NOMO-1 treated with dmso at 0.1 percent for 144 hours (cell line): ENCODE data around the gene RNASE3.
"Not testable (repeated sequence)": the region's sequence is repeated elsewhere in the genome, so short reads cannot be mapped to it uniquely, and the experiment has no call there.

Experiments used
- DNase-seq: peaks from one replicate; lab custom pipeline; 2025; ENCODE audit not compliant: unreplicated experiment; lab: John Stamatoyannopoulos, UW

Gene RNASE3

DNA sequence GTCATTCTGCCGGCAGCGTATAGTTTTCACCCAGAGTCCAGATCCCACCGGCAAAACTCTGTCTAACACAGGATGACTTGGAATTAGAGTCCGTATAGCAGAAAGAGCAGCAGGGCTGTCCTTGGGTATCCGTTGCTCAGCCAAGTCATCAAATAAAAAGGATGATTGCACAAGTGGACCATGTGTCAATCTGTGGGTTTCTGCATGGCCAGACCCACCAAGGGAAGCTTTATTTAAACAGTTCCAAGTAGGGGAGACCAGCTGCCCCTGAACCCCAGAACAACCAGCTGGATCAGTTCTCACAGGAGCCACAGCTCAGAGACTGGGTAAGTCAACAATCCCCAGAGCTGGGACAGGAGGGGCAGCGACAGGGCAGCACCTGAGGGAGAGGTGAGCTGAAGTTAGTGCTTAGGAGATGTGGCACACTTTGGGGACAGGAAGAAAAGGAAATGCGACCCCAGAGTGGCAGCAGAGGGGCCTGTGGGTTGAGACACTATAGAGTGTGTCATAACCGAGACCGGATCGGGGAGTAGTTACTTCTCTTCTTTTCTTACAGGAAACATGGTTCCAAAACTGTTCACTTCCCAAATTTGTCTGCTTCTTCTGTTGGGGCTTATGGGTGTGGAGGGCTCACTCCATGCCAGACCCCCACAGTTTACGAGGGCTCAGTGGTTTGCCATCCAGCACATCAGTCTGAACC is at the start of gene RNASE3:
RNASE3 (plus strand) TSS at position 260 of the 700 bp plus-strand sequence; CDS start at position 562, 302 bp downstream.
- DNase-seq = peak; percentile 56

DNA sequence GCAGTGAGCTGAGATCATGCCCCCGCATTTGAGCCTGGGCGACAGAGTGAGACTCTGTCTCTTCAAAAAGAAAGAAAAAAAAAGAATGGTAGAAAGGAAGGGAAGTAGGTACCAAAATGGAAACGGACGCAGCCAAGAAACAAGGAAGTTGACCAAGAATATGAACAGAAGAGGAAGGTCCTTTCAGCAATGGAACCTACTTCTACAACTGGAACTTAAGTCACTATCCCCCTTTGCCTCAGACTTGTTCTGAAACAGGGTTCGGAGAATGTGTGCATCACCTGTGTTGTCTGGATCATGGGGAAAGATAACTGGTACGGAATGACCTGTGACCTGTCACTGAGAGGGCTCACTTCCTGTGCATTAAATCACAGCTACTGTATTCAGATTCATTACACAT is 44.6 kb upstream of the RNASE3 start:
- peak; percentile 10 for DNase-seq

DNA sequence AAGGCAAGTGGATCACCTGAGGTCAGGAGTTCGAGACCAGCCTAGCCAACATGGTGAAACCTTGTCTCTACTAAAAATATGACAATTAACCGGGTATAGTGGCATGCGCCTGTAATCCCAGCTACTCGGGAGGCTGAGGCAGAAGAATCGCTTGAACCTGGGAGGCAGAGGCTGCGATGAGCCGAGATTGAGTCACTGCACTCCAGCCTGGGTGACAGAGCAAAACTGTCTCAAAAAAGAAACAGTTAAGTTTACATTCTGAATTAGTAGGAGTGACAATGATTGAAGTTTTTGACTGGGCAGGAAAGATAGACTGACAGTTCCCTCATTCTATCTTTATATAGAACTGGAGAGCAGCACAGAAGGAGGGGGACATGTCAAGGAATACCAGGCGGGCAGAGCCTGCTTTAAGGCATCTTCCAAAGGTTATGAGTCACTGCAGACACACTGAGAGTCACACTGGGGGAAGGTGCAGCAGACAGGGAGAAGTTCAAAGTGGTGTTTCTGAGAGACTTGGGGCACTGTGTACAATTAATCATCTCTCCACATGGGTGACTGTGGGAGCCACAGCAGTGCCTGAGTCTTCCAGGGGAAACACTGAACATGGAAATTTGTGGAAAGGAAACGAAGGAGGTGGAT is 42.8 kb upstream of the RNASE3 start:
- peak; percentile 5 for DNase-seq

DNA sequence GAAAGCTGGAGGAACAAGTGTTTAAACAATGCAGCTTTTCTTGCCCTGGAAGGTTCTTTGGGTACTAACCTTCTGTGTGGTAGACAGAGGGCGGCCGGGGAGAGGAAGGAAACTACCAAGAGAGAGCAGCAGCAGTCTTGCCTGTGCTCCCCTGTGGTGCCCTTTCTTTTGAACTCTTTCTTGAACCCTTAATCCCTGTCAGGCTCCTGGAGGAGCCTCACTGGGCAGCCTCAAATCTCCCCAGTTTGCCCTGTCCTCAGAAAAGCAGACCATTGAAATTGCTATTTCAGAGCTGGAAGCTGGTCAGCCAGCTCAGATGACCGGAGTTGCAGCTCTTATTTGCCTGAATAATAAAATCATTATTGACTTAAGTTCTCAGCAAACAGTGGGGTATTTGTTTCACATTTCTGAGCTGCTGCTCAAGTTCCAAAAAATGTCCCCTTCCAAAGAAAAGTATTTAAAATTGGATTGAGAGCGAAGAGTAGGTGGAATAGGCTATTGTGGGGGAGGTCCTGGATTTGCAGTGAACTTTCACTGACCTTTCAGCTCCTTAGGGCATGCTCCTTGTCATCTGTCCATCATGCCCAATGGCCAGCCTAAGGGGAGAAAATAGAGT is 42.1 kb upstream of the RNASE3 start:
- no peak for DNase-seq

DNA sequence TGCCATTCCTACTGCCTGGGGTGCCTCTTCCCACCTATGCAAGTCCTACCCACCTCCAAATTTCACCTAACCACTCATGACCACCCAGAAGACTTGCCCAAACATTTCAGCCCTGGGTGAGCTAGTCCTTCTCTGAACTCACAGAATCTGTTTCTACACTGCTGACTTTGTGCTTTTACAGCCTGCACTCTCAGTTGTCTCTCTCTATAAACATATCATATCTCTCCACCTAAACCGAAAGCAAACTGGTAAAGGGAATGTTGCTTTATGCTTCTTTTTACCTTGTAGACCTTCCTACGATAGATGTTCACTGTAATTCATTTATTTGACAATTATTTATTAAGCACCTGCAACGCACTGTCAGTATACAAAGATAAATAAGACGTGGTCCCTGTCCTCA is 38.1 kb upstream of the RNASE3 start:
- no peak for DNase-seq

DNA sequence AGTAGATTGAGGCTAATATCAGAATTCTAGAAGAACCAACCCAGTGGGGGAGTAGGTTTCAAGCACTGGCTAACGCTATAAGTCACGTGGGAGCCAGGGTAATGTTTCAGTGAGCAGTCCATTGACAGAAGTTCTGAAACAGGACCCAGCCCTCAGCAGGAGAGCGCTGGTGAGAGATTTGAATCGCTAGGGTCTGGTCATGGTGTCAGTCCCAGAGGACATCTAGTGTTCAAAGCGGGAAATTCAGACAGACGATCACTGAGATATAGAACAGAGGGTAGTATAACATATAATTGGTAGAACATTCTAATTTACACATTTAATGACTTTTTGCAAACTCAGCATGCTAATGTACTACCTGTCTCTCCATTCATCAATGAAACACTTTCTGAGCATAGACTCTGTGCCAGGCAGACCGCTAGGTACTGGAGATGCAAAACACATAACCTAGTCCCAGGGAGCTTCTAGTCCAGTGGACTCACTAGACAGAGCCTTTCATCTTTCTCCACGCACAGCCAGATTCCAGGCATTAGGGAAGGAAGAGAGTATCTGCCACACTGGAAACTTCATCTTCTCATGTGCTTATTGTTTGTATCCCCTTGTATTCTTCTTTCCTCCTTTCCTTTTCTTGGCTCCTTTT is 35.4 kb upstream of the RNASE3 start:
- peak; percentile 78 for DNase-seq

DNA sequence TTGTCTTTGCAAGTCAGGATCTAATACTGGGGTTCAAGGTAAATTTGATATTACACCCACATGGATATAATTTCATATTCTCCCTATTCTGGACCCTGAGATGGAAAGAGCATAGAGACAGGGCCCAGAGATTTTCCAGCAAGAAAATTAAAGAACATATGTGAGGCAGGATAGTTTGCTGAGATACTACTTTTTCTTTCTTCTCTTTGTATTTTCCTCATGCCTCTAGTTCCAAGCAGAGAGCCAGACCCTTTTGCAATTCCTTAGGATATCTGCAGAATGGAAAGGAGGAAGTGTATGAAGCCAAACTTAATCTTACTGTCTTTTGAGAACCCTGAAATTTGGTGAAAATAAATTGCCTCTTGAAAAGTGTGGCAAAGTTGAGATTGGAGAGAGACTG is 34.0 kb upstream of the RNASE3 start:
- DNase-seq = no peak

DNA sequence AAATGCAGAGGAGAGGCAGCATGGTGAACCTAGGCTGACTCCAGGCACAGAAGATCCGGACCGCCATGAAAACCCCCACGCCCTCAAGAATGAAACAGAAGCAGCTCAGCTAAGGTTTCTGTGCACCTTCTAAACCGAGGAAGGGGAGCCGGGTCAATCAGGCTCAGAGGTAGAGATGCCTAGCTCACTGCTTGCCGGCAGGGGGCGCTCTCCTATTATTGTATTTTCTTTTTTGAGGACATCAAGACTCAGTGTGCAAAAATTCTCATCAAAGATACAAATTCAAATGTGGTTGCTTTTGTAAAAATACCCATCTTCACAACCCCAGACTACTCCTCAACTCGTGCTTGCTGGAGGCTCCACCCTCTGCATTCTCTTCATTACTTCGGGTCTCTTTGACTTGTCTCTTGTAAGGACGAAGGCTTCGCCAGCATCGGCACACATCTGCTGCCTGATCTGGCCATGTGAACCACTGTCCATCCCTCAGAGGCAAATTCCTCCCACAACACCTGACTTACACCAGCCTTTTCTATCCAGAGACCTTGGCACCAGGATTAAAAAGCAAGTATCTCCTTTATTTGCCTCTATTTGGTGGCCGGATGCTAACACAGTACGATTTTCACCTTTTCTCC is 33.4 kb upstream of the RNASE3 start:
- DNase-seq = peak; percentile 43

DNA sequence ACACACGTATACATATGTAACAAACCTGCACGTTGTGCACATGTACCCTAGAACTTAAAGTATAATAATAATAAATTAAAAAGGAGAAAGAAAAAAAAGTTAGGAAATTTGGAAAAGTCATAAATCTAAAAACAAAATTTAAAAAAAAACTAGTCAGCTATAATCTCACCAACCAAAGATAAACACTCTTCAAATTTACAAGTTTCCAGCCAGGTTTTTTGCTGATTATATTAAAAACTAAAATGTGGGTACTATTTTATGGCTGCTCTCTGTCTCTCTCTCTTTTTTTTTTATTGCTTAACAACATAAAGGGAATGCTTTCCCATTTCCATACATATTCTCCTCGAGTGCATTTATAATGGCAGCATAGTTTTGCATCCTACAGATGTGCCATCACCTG is 25.0 kb upstream of the RNASE3 start:
- no peak for DNase-seq

DNA sequence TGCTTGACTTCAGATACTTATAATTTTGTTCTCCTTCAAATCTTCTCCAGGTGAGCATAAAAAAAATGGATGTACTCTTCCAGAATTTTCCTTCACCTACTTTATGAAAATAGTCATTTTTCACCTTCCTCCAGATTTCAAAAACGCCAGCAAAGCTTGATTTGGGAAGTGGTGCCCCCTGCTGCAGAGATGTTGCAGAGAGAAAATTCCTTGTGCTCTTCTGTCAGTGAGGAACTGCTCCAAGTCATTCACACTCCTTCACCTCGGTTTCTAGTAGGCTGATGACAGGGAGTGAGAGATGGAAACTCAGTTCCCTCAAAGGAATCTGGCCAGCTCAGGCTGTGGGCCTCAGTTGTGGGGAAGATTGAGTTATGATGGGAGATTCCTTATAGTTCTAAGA is 24.2 kb upstream of the RNASE3 start:
- peak; percentile 22 for DNase-seq

DNA sequence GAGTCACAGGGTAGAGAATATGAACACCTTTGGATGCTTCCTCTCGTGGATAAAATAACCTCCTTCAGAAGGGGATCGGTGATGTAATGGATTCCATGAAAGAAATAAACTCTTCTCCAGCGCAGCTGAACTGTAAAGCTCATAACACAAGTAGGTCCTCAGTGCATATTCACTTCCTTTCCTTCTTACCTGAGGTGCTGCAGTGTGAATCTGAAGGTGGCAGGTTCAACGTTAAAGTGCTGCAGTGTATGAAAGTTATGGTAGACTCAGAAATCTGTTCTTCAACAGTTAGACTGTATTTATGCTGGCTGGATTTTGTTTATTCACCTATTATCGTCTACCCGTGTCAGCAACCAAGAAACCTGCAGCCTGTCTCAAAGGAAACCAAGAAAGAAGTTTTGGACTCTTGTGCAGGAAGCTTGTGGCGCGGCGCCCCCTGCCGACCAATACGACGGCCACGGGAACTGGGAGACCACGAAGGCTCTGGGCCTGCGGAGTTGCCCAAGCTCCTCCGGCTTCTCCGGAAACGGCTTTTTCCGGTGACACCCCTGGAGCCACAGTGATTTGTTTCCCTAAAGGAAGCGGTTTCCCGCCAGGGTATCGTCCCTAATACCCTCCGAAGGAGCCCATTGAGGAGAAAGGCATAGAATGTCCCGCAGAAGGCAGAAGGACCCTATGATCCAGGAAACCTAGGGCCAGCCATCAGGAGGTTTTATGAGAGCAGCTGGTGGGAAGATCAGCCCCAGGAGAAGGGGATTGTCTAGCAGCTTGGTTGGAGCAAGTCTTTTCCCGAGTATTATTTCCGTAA is 17.6 kb upstream of the RNASE3 start:
- DNase-seq = peak; percentile 79

DNA sequence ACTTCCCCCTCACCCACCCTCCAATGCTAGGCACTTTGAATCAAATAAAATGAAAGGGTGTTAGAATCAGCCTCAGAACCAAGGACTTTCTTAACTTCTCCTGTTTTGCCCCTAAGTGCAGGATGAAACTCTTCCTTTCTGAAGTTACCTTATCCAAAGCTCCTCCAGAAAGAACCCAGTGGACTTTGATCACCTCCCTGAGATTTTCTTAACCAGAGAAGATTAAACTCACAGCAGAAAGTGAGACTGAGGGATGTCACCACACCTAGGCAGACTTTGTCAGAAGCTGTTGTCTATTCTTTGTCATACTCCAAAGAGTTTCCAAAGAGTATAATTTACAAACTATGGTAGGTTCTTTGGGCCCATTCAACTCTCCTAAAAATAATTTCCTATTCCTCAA is 14.2 kb upstream of the RNASE3 start:
- no peak for DNase-seq

DNA sequence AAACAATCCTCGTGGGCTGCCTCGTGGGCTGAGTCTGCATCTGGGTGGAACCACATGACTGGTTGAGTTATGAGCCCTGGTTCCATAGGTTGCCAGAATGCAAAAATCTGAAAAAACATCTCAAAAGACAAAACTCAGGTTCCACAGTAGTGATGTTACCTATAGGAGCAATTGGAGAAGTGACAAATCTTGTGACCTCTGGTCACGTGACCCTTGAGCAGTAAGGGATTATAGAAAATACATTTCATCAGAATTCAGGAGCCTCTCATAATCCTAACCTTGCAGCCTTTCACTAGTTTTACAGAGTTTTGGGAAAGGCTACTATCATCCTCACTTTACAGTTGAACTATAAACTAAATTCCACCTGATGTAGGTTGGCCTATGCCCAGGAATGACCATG is 12.5 kb upstream of the RNASE3 start:
- DNase-seq = no peak

DNA sequence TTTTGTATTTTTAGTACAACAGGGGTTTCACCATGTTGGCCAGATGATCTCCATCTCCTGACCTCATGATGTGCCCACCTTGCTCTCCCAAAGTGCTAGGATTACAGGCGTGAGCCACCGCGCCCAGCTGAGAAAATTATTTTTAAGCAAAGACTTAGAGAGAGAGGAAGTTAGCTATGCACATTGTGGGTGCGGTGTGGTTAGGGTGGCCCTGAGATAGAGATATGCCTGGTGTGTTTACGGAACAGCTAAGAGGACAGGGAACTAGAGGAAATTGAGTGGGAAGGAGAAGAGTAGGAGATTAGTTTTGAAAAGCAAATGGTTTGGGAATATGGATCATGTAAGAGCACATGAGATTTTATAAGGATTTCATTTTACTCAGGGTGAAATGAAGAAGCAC is 10.0 kb upstream of the RNASE3 start:
- peak; percentile 42 for DNase-seq

DNA sequence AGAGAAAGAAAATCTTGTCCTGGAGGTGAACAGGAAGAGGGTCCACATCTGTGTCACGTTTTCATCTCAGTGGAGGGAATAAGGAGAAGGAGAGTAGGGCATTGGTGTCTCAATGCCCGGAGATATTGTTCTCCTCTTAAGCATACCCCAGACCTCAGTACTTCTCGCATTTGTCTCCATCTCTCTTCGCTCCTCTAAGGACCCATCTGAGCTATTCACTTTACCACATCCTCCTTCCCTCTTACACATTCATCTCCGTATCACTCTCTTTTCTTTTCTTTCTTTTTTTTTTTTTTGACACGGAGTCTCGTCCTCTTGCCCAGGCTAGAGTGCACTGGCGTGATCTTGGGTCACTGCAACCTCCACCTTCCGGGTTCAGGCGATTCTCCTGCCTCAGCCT is 8.4 kb upstream of the RNASE3 start:
- not testable (repeated sequence) for DNase-seq

DNA sequence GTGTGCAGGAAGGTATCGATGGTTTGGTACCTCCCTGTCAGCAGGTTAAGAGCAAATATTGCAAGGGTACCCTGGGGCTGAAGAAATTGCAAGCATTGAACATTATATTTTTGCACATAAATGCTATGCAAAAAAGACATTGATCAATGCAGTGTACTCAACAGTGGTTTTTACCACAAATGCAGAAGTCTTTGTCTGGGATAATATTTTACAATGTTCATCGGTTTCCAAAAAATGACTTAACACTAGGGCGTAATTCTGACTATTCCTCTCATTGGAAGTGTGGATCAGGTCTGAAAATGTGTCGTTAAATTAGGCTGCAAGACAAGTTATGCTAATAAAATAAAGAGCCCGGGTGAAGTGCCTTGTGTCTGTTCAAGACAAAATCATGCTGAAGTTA is 2.8 kb upstream of the RNASE3 start:
- not testable (repeated sequence) for DNase-seq

DNA sequence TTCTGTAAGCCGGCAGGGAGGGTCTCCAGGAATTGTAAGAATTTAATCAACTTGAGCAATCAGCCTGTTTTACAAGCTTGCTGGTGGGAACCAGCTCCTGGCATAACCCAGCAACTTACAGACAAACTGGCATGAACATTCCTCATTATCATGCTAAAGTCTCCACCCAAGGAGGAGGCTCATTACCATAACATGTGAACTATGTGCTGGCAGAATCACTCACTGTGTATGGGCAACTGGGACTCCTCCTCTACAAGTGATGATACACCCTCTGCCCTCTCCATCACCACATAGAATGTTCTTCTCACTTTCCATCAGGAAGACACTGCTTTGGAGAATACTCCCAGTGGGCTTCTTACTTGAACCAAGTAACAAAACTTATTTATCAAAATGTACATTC is 4.1 kb downstream of the RNASE3 start:
- DNase-seq = not testable (repeated sequence)

DNA sequence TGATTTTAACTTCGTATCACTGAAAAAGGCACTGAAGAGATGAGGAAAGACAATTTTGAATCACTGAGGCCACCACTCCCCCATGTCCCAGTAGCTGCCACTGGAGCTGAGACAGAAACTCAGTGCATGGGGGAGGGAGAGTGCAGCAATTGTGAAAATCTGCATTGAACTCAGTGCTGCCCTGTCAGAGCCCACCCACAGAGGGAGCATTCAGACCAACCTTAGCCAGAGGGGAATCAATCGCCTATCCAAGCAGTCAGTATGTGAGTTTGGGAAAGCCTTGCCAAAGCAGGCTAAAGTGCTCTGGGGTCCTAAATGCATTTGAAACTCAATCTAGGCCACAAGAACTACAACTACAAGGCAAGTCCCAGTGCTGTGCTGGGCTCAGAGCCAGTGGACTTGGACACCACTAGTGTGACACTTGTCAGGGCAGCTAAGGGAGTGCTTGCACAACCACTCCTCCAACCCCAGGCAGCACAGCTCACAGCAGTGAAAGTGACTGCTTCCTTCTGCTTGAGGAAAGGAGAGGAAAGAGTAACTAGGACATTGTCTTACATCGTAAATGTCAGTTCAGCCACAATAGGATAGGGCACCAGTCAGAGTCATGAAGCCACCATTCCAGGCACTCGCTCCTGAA is 13.3 kb downstream of the RNASE3 start:
- peak; percentile 72 for DNase-seq

DNA sequence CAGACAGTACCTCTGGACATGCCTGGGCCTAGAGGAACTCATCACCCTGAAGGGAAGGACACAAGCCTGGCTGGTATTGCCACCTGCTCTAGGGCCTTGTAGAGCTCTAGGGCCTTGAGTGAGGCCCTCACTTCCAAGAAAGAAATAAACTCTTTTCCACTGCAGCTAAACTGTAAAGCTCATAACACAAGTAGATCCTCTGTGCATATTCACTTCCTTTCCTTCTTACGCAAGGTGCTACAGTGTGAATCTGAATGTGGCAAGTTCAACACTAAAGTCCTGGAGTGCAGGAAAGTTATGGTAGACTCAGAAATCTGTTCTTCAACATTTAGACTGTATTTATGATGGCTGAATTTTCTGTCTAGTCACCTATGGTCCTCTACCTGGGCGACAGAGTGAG is 14.5 kb downstream of the RNASE3 start:
- DNase-seq = peak; percentile 25

DNA sequence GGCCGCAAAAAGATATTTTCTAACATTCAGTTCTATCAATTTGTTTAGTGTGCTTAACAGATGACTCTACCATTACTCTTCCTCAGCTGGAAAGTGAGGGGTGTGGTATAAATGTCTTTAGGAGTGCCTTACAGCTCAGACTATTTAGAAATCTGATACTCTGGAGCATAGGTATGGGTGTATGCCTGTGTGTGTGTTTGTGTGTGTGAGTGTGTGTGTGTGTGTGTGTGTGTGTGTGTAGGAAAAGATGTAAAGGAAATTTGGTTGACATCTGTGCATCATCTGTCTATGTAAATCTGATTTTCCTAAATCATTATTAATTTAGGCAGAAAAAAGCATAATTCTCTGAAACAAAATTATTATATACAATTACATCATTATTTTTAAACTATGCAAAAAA is 16.0 kb downstream of the RNASE3 start:
- no peak for DNase-seq
